ENCODE measurements around the gene PDCD2.

- TF ChIP-seq CTCF (IDR thresholded peaks at IDR 0.05) = no peak
- no peak for TF ChIP-seq POLR2A (IDR thresholded peaks at IDR 0.05)
- no peak for TF ChIP-seq POLR2AphosphoS5 (IDR thresholded peaks at IDR 0.05)
Measured at GRCh38 chr6:170575250-170575649, 9.2 kb downstream of the PDCD2 start.
